K562 (cell line): ENCODE data around the gene SOX4. TPM values are rescaled to one million over a fixed set of nuclear protein-coding genes. Genes with fewer than 3 reads are reported as not detected.
"Not testable (repeated sequence)": the region's sequence is repeated elsewhere in the genome, so short reads cannot be mapped to it uniquely, and the experiment has no call there.

Experiments used
- ATAC-seq: fragments of 200-7000 bp; cut with Tn5 transposase; 3 replicates; pipeline ENCODE4 v1.9.1; 2020; ENCODE audit warnings: moderate library complexity
- Bru-seq: library from RNA; stranded (reverse); fragments of 400-500 nt; gene quantifications from one replicate; lab custom pipeline; 2021; lab: Mats Ljungman, UMichigan
- BruChase-seq, 2 experiments: library from RNA; stranded (reverse); fragments of 400-500 nt; gene quantifications; one replicate each; lab custom pipeline; 2021; lab: Mats Ljungman, UMichigan
- BruUV-seq: library from RNA; stranded (reverse); fragments of 400-500 nt; replicated peaks from 2 replicates; lab custom pipeline; 2021; lab: Mats Ljungman, UMichigan
- CTCF ChIA-PET: fragments of 300-600 bp; formaldehyde crosslinking; extraction: SDS; loops from one replicate; lab custom pipeline; 2021; ENCODE audit warnings: low intra/inter-chr PET ratio; lab: Yijun Ruan, JAX
- POLR2A ChIA-PET: fragments of 300-600, 350-650 bp; sonication (Branson Sonifier 250); formaldehyde crosslinking; extraction: SDS; loops from one replicate; lab custom pipeline; 2021; ENCODE audit warnings: antibody characterized with exemption, inconsistent platforms; lab: Yijun Ruan, JAX
- DNase-seq, 4 experiments: peaks; one replicate each; pipeline versions ENCODE4 v3.0.0 to v3.0.0-alpha.2; 2011 to 2018; ENCODE audit warnings: low spot score in 3 of 4, mixed read lengths in 3 of 4; ENCODE audit errors: extremely low read depth in 1 of 4
- FAIRE-seq: peaks from 2 replicates; lab custom pipeline; 2011; peaks lifted over from hg19 to GRCh38; lab: Jason Lieb, UNC
- H2AFZ ChIP-seq: 2 replicates; pipeline ENCODE4 v1.6.0; 2011; ENCODE audit warnings: low read depth, low read length, control low read depth, inconsistent platforms
- H3K27ac ChIP-seq: fragments of 200-600 bp; 3 replicates; pipeline ENCODE4 v1.8.0; 2011; ENCODE audit warnings: low read depth, mild to moderate bottlenecking, control low read depth, inconsistent platforms, low read length, moderate library complexity, mixed read lengths; ENCODE audit errors: extremely low read depth
- H3K27me3 ChIP-seq, 2 experiments: fragments of 300-600 bp in 1 of 2; 2 replicates in 1 of 2; 3 replicates in 1 of 2; pipeline versions ENCODE4 v1.6.0 to v1.8.0; 2011; ENCODE audit warnings: inconsistent platforms in 2 of 2, low read length in 2 of 2, mild to moderate bottlenecking in 1 of 2, mixed read lengths in 1 of 2, moderate library complexity in 1 of 2; ENCODE audit not compliant: control insufficient read depth in 2 of 2, insufficient read depth in 2 of 2
- H3K36me3 ChIP-seq: fragments of 300-600 bp; 3 replicates; pipeline ENCODE4 v1.8.0; 2011; ENCODE audit warnings: mild to moderate bottlenecking, low read length, inconsistent platforms; ENCODE audit not compliant: control insufficient read depth, insufficient read depth
- H3K4me1 ChIP-seq, 2 experiments: fragments of 200-600 bp in 1 of 2; replicated peaks in 1 of 2; 2 replicates in 1 of 2; 3 replicates in 1 of 2; pipeline versions ENCODE4 v1.5.1 to v1.8.0; 2011; ENCODE audit warnings: inconsistent platforms in 2 of 2, low read length in 2 of 2, mild to moderate bottlenecking in 1 of 2, mixed read lengths in 1 of 2, moderate library complexity in 1 of 2; ENCODE audit not compliant: control insufficient read depth in 2 of 2, insufficient read depth in 2 of 2
- H3K4me2 ChIP-seq: 2 replicates; pipeline ENCODE4 v1.6.1; 2011; ENCODE audit warnings: low read length, control low read depth, inconsistent platforms, mixed read lengths; ENCODE audit not compliant: insufficient read depth
- H3K4me3 ChIP-seq: fragments of 200-600 bp; sonication (generic), shearing (Covaris generic); 2 replicates; pipeline ENCODE4 v1.5.1; 2016; ENCODE audit warnings: control low read depth, inconsistent platforms
- H3K79me2 ChIP-seq: fragments of 200-600 bp; 3 replicates; pipeline ENCODE4 v1.8.0; 2011; ENCODE audit warnings: low read length, inconsistent platforms; ENCODE audit not compliant: control insufficient read depth, insufficient read depth
- H3K9ac ChIP-seq, 2 experiments: 2 replicates each; pipeline versions ENCODE4 v1.6.0 to v1.6.1; 2011; ENCODE audit warnings: low read depth in 2 of 2, low read length in 2 of 2, control low read depth in 1 of 2, inconsistent platforms in 1 of 2, mild to moderate bottlenecking in 1 of 2, mixed read lengths in 1 of 2; ENCODE audit not compliant: insufficient read depth in 1 of 2
- H3K9me1 ChIP-seq: one replicate; pipeline ENCODE4 v1.6.0; 2011; ENCODE audit warnings: inconsistent platforms, mild to moderate bottlenecking, low read length, moderate library complexity; ENCODE audit not compliant: control insufficient read depth, insufficient read depth
- H3K9me3 ChIP-seq: replicated peaks from 2 replicates; pipeline ENCODE4 v1.5.1; 2011; ENCODE audit warnings: low read depth, low read length, inconsistent platforms; ENCODE audit not compliant: control insufficient read depth, insufficient read depth
- H4K20me1 ChIP-seq: replicated peaks from 2 replicates; pipeline ENCODE4 v1.6.1; 2011; ENCODE audit warnings: low read length, inconsistent platforms, mixed read lengths; ENCODE audit not compliant: control insufficient read depth, insufficient read depth
- ATF7 ChIP-seq: fragments of 450-650 bp; IDR thresholded peaks from 2 replicates; pipeline ENCODE4 v1.7.1; 2014; ENCODE audit warnings: mild to moderate bottlenecking, moderate library complexity
- PPARD ChIP-seq: fragments of 250-450 bp; sonication (Bioruptor Pico); IDR thresholded peaks from 2 replicates; pipeline ENCODE4 v1.8.0; 2022; ENCODE audit warnings: inconsistent platforms, mild to moderate bottlenecking, moderate library complexity
- SAFB ChIP-seq: fragments of 200-400 bp; formaldehyde crosslinking; IDR thresholded peaks from 2 replicates; pipeline ENCODE4 v1.6.1; 2017; ENCODE audit warnings: low read depth, low read length, borderline replicate concordance
- ZNF766 ChIP-seq: fragments of 200-800 bp; sonication (Bioruptor generic); conservative IDR thresholded peaks from 2 replicates; pipeline ENCODE4 v1.6.1; 2016; ENCODE audit warnings: missing genetic modification characterization, missing compliant biosample characterization
- WGBS: fragments of 100-300 bp; shearing (Covaris generic); methylation state at CpG from one replicate; pipeline ENCODE4 v1.1.6; 2016; ENCODE audit warnings: low coverage, mixed read lengths; ENCODE audit not compliant: insufficient coverage; ENCODE audit errors: missing lambda C conversion rate; 5-methylcytosine and 5-hydroxymethylcytosine counted together
- in situ Hi-C: fragments of 300-500 bp; cut with MboI; formaldehyde crosslinking; loops from 4 replicates; pipeline ENCODE4 v1.15.0; 2018; ENCODE audit warnings: inconsistent platforms, mixed read lengths
- intact Hi-C: fragments of 100-400 bp; cut with micrococcal nuclease; formaldehyde crosslinking; loops from 2 replicates; pipeline ENCODE4 v1.14.2; 2022
- long read RNA-seq, 3 experiments: library from polyadenylated mRNA in 2 of 3; library from RNA in 1 of 3; unstranded in 2 of 3; stranded (forward) in 1 of 3; transcript quantifications; one replicate each; pipeline ENCODE4 v2.0.0, GENCODE V29; 2019 to 2022
- polyA minus RNA-seq, 3 experiments: library from RNA; depleted of rRNA, polyadenylated mRNA; stranded (reverse); fragments of >200 nt; gene quantifications; 2 replicates each; pipeline ENCODE4 v1.2.3, GENCODE V29; 2011
- polyA plus RNA-seq, 8 experiments: library from polyadenylated mRNA; depleted of rRNA in 4 of 8; stranded (reverse) in 5 of 8; unstranded in 3 of 8; fragments of >200 nt; fragmentation: Nextera tagmentation in 2 of 8; fragmentation: Illumina TruSeq in 1 of 8; extraction: Ambion mirVana in 2 of 8; extraction: Trizol in 1 of 8; gene quantifications; 2 replicates each; pipeline versions ENCODE4 v1.2.1 to v1.2.3, GENCODE V29; 2011 to 2014; ENCODE audit warnings: inconsistent platforms in 1 of 8, missing spikeins in 1 of 8
- total RNA-seq, 7 experiments: library from RNA; depleted of rRNA in 6 of 7; stranded (reverse); fragments of >200 nt in 6 of 7; fragmentation: Illumina TruSeq in 2 of 7; extraction: Trizol in 2 of 7; gene quantifications; 2 replicates each; pipeline versions ENCODE4 v1.2.1 to v1.2.3, GENCODE V29; 2011 to 2021; ENCODE audit warnings: low replicate concordance in 1 of 7

The SOX4 gene
- total RNA-seq (2011; cell fraction: chromatin; rRNA removed; ENCODE audit: low replicate concordance), result not detected in 2 replicates
- total RNA-seq (2011; cell fraction: nucleolus; rRNA removed), result 0.17 TPM in 1 of 2 replicates, not detected in the other
- total RNA-seq (2011; cell fraction: nucleoplasm; rRNA removed), result not detected in 2 replicates
- total RNA-seq (2014; rRNA removed), result 0.04 and 0.05 TPM in 2 replicates
- total RNA-seq (2014; rRNA removed; fragmentation: Illumina TruSeq; extraction: Trizol), result 0.03 and 0.04 TPM in 2 replicates
- 0.04 TPM in 2 replicates for total RNA-seq (2015; rRNA removed; fragmentation: Illumina TruSeq; extraction: Trizol)
- total RNA-seq (2021), result 0.27 and 0.29 TPM in 2 replicates
- polyA plus RNA-seq (2011; rRNA removed), result 0.03 TPM in 1 of 2 replicates, not detected in the other
- polyA plus RNA-seq (2011; cell fraction: cytosol; rRNA removed), result 0.01 TPM in 2 replicates
- 0.03 TPM in 2 replicates for polyA plus RNA-seq (2011; cell fraction: nucleus; rRNA removed)
- 0.07 and 0.08 TPM in 2 replicates for polyA plus RNA-seq (2012)
- polyA plus RNA-seq (2014; fragmentation: Illumina TruSeq; extraction: Trizol), result 0.04 TPM in 2 replicates
- under 1 TPM; 0.07 to 0.21 TPM for polyA plus RNA-seq (2014; fragmentation: Nextera tagmentation; extraction: Ambion mirVana)
- polyA plus RNA-seq (2014; rRNA removed), result 0.01 and 0.04 TPM in 2 replicates
- 0.06 TPM in 1 of 2 replicates, not detected in the other for polyA minus RNA-seq (2011; rRNA and poly(A)+ RNA removed)
- not detected in 2 replicates for polyA minus RNA-seq (2011; cell fraction: cytosol; rRNA and poly(A)+ RNA removed)
- under 0.01 TPM in 1 of 2 replicates, not detected in the other for polyA minus RNA-seq (2011; cell fraction: nucleus; rRNA and poly(A)+ RNA removed)
- percentile 37 among the genes with signal in this experiment for Bru-seq, nascent RNA
- BruChase-seq, experiment 1, labeled RNA remaining after a 2-hour chase, result percentile 39 among the genes with signal in this experiment
- percentile 46 among the genes with signal in this experiment for BruChase-seq, experiment 2, labeled RNA remaining after a 6-hour chase
- long read RNA-seq, experiment 1, full-length matches to known transcripts, result 1 of 1 reads
- long read RNA-seq, experiment 1, partial matches to known transcripts, result 0 of 1 reads
- long read RNA-seq, experiment 1, other reads (novel, unspliced or antisense), result 0 of 1 reads
- long read RNA-seq, experiment 2, result 0 reads
- long read RNA-seq, experiment 3, result 0 reads

GRCh38 chr6:21593412-21593926 lies at the start of gene SOX4:
Gene SOX4 (plus strand): TSS chr6:21593751. CDS start chr6:21594535, 784 bp downstream.
- no peak for TF ChIP-seq PPARD
- TF ChIP-seq ATF7, result 0 out of 2 replicates have a peak, but pooled peaks have one; percentile 18
- no peak for TF ChIP-seq ZNF766
- TF ChIP-seq SAFB, result no peak
- TF ChIP-seq, all 486 proteins: peak for 1
- H3K4me2 ChIP-seq, result peak within 1 kb of the TSS; percentile 58
- in situ Hi-C loops (no loop called here), intact Hi-C loops (loop anchor here (10.0 kb wide), 3 partner anchors 719 to 1499 kb away; no protein-coding TSS in a partner anchor)
- H3K36me3 ChIP-seq, result no peaks in the 10 kb centered on the region
- peaks cover 8 to 21% of the 10 kb centered on the region in 2 experiments; a peak in 3 of 5 replicates for H3K27me3 ChIP-seq
- H3K9ac ChIP-seq, result peak within 1 kb of the TSS in 1 of 2 experiments; percentile 78; a peak in 2 of 4 replicates
- no peak within 1 kb of the TSS for H3K27ac ChIP-seq
- no peaks in the 10 kb centered on the region for H3K9me3 ChIP-seq
- peak within 1 kb of the TSS; percentile 63 for H2AFZ ChIP-seq
- no TSS peak for BruUV-seq
- ATAC-seq (peak; percentile 36; the same call in 2 of the 3 replicates), DNase-seq (peak; percentile 17 to 45 (median 34)), FAIRE-seq (no peak)
- H4K20me1 ChIP-seq, result no peaks in the 10 kb centered on the region
- H3K79me2 ChIP-seq, result no peaks in the 10 kb centered on the region
- H3K4me1 ChIP-seq, result peaks cover 0 to 32% of the 10 kb centered on the region in 2 experiments; a peak in 2 of 5 replicates
- ChIA-PET CTCF (no interaction called here), POLR2A (no interaction called here)
- H3K4me3 ChIP-seq, result peak within 1 kb of the TSS; percentile 18
- WGBS, result 11% methylated on average over 19 of the region's 19 CpGs
- H3K9me1 ChIP-seq, result no peaks in the 10 kb centered on the region

GRCh38 chr6:21552286-21552685 lies 41.3 kb upstream of the SOX4 start:
- H3K4me1 ChIP-seq, H3K27ac ChIP-seq, H3K9me3 ChIP-seq, H3K4me2 ChIP-seq, H3K79me2 ChIP-seq, H4K20me1 ChIP-seq, FAIRE-seq, ATAC-seq, H2AFZ ChIP-seq, POLR2A ChIA-PET, intact Hi-C loops, in situ Hi-C loops, H3K36me3 ChIP-seq, DNase-seq, H3K27me3 ChIP-seq, BruUV-seq, H3K9ac ChIP-seq, H3K9me1 ChIP-seq, CTCF ChIA-PET, H3K4me3 ChIP-seq: not testable (repeated sequence)
- WGBS, result 0% methylated on average over 20 of the region's 27 CpGs
